HG02885 (cell line): ENCODE measurements around the gene RTN1.

Experiments
- ATAC-seq: cut with Tn5 transposase; IDR thresholded peaks from one replicate; pipeline ENCODE4 v1.9.1; 2021; ENCODE audit warnings: mild to moderate bottlenecking; ENCODE audit not compliant: unreplicated experiment, poor library complexity

RTN1 gene

GRCh38 chr14:59582845-59583509 lies 287.6 kb downstream of the RTN1 start:
- no peak for ATAC-seq

DNA sequence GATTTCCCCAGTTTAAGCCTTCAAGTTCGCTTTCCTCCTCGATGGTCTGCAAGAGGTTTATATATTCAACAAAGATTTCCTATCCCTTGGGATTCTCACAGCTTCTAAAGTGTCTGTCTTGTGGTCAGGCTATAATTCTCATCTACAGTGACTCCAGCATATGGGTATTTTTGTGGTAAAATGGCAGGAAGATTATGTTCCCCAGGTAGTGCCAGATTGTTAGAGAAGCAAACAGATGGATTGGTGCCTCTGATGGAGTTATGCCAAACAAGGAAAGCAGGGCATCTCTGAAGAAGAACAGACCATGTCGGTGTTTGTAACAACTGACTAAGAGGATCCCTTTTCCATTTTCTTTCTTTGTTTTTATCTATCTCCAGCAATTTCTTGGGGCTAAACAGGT lies 288.4 kb downstream of the RTN1 start:
- ATAC-seq, result no peak

DNA sequence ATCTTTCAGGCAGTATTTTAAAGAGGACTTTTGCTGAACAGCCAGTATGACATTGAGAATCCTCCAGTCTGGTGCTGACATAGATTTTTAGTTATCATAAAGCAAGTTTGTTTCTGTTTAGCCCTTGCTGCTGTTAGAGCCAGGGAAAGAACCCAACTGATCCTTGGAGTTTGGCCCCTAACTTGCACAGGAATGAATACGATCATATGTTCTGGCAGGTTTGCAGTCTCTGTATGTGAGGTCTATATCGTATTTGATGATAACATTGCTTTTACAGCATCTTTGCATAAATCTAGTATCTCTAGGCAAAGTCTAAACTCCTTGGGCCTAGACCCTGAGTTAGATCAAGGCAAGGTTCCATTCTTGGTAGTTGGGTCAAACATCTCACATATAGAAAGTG lies 289.7 kb downstream of the RTN1 start:
- ATAC-seq, result no peak

GRCh38 chr14:59576332-59577294 lies 294.0 kb downstream of the RTN1 start, which contains the start of gene CCDC175:
Gene CCDC175 (minus strand): TSS chr14:59576812. CDS start chr14:59576775, 37 bp downstream.
- ATAC-seq, result peak; percentile 99

- ATAC-seq, result no peak
Observed at GRCh38 chr14:59570122-59570521, 300.5 kb downstream of the RTN1 start.

GRCh38 chr14:59566725-59567124 lies 303.9 kb downstream of the RTN1 start:
- ATAC-seq, result no peak

GRCh38 chr14:59566296-59566695 lies 304.3 kb downstream of the RTN1 start:
- ATAC-seq, result no peak

DNA sequence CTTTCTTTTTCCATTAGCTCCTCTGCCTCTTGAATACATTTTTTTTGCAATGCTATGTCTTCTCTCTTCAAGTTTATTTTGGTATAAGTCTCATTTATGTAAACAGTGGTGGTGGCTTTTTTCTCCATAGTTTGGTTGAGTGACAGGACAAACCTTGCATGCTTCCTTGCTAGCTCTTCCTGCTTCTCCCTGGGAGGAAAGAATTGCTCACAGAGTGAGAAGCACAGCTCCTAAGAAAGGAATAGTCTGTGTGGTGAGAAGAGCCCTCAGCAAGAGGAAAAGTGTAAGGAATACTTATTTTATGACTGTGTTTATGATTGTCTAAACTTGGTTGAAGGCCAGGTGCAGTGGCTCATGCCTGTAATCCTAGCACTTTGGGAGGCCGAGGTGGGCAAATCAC lies 305.5 kb downstream of the RTN1 start:
- ATAC-seq, result no peak

- no peak for ATAC-seq
Observed at GRCh38 chr14:59564366-59564765, 306.2 kb downstream of the RTN1 start.

GRCh38 chr14:59547310-59547709 lies 323.3 kb downstream of the RTN1 start:
- ATAC-seq, result no peak
